D721Med (cell line): ENCODE results near the gene ITIH4.

Experiments used
- DNase-seq: peaks from one replicate; pipeline ENCODE4 v3.0.0; 2011; ENCODE audit warnings: low spot score; ENCODE audit not compliant: insufficient read length
- FAIRE-seq: peaks from 2 replicates; lab custom pipeline; 2011; peaks lifted over from hg19 to GRCh38; lab: Jason Lieb, UNC
- CTCF ChIP-seq: IDR thresholded peaks from 2 replicates; pipeline ENCODE4 v1.5.1; 2012; ENCODE audit warnings: mild to moderate bottlenecking, control low read depth; ENCODE audit not compliant: insufficient read depth; ENCODE audit errors: missing control alignments

The ITIH4 gene

GRCh38 chr3:52851348-52851747 lies 20.9 kb upstream of the ITIH4 start:
- no peak for FAIRE-seq
- DNase-seq: peak; percentile 76
- peak; percentile 62 for TF ChIP-seq CTCF

- no peak for FAIRE-seq
- no peak for TF ChIP-seq CTCF
- no peak for DNase-seq
These were observed 19.2 kb upstream of the ITIH4 start for GRCh38 chr3:52849656-52850055.

GRCh38 chr3:52848617-52849016 lies 18.1 kb upstream of the ITIH4 start:
- FAIRE-seq (no peak), DNase-seq (no peak)
- TF ChIP-seq CTCF: no peak

- DNase-seq (no peak), FAIRE-seq (no peak)
- TF ChIP-seq CTCF: no peak
These were observed 17.3 kb upstream of the ITIH4 start for GRCh38 chr3:52847726-52848125.

- no peak for FAIRE-seq
- no peak for TF ChIP-seq CTCF
These were observed 16.8 kb upstream of the ITIH4 start for GRCh38 chr3:52847241-52847640.

GRCh38 chr3:52846432-52846965 lies 16.0 kb upstream of the ITIH4 start:
- TF ChIP-seq CTCF: no peak
- no peak for DNase-seq
- no peak for FAIRE-seq

More at GRCh38 chr3:52847241-52847640, 16.8 kb upstream of the ITIH4 start:
- no peak for DNase-seq

- TF ChIP-seq CTCF: peak; percentile 5
- no peak for FAIRE-seq
- no peak for DNase-seq
These were observed 15.4 kb upstream of the ITIH4 start for GRCh38 chr3:52845691-52846431.
